ENCODE data around the gene KDM4B.
"Not testable (repeated sequence)": the region's sequence is repeated elsewhere in the genome, so short reads cannot be mapped to it uniquely, and the experiment has no call there.

Gene KDM4B

GRCh38 chr19:4941638-4942169, 27.2 kb upstream of the KDM4B start:
- H3K4me3 ChIP-seq (ENCODE audit: low read depth, low read length); H3K27me3 ChIP-seq (ENCODE audit: control insufficient read depth, insufficient read depth, low read length); H3K9me3 ChIP-seq (ENCODE audit: control insufficient read depth, insufficient read depth, low read length); H3K9ac ChIP-seq (ENCODE audit: low read depth, low read length); H3K4me1 ChIP-seq (ENCODE audit: control insufficient read depth, insufficient read depth, low read length): not testable (repeated sequence)
- peaks cover 26% of the 10 kb centered on the region for H3K36me3 ChIP-seq (ENCODE audit: control insufficient read depth, insufficient read depth, low read length)

GRCh38 chr19:4950650-4951049, 18.3 kb upstream of the KDM4B start:
- H3K27me3 ChIP-seq (ENCODE audit: control insufficient read depth, insufficient read depth, low read length); H3K9me3 ChIP-seq (ENCODE audit: control insufficient read depth, insufficient read depth, low read length); H3K9ac ChIP-seq (ENCODE audit: low read depth, low read length); H3K4me3 ChIP-seq (ENCODE audit: low read depth, low read length); H3K4me1 ChIP-seq (ENCODE audit: control insufficient read depth, insufficient read depth, low read length): not testable (repeated sequence)
- H3K36me3 ChIP-seq (ENCODE audit: control insufficient read depth, insufficient read depth, low read length), result peaks cover 47% of the 10 kb centered on the region

- no peaks in the 10 kb centered on the region for H3K27me3 ChIP-seq (ENCODE audit: control insufficient read depth, insufficient read depth, low read length)
- no peaks in the 10 kb centered on the region for H3K9me3 ChIP-seq (ENCODE audit: control insufficient read depth, insufficient read depth, low read length)
- no peaks in the 10 kb centered on the region for H3K4me1 ChIP-seq (ENCODE audit: control insufficient read depth, insufficient read depth, low read length)
- H3K9ac ChIP-seq (ENCODE audit: low read depth, low read length), result no peak overlapping the region
- no peak overlapping the region for H3K4me3 ChIP-seq (ENCODE audit: low read depth, low read length)
- peaks cover 45% of the 10 kb centered on the region for H3K36me3 ChIP-seq (ENCODE audit: control insufficient read depth, insufficient read depth, low read length)
Observed at GRCh38 chr19:4951656-4952055, 17.3 kb upstream of the KDM4B start.

- no peak overlapping the region for H3K4me3 ChIP-seq (ENCODE audit: low read depth, low read length)
- H3K36me3 ChIP-seq (ENCODE audit: control insufficient read depth, insufficient read depth, low read length), result peaks cover 44% of the 10 kb centered on the region
- no peak overlapping the region for H3K9ac ChIP-seq (ENCODE audit: low read depth, low read length)
- no peaks in the 10 kb centered on the region for H3K4me1 ChIP-seq (ENCODE audit: control insufficient read depth, insufficient read depth, low read length)
- H3K9me3 ChIP-seq (ENCODE audit: control insufficient read depth, insufficient read depth, low read length), result no peaks in the 10 kb centered on the region
- no peaks in the 10 kb centered on the region for H3K27me3 ChIP-seq (ENCODE audit: control insufficient read depth, insufficient read depth, low read length)
Observed at GRCh38 chr19:4952945-4953344, 16.0 kb upstream of the KDM4B start.

GRCh38 chr19:4954320-4955149, 14.4 kb upstream of the KDM4B start:
- not testable (repeated sequence) for H3K4me3 ChIP-seq (ENCODE audit: low read depth, low read length); H3K4me1 ChIP-seq (ENCODE audit: control insufficient read depth, insufficient read depth, low read length); H3K9me3 ChIP-seq (ENCODE audit: control insufficient read depth, insufficient read depth, low read length); H3K9ac ChIP-seq (ENCODE audit: low read depth, low read length); H3K27me3 ChIP-seq (ENCODE audit: control insufficient read depth, insufficient read depth, low read length)
- H3K36me3 ChIP-seq (ENCODE audit: control insufficient read depth, insufficient read depth, low read length), result peaks cover 41% of the 10 kb centered on the region

GRCh38 chr19:4955274-4955673, 13.6 kb upstream of the KDM4B start:
- Histone ChIP-seq H3K9ac (ENCODE audit: low read depth, low read length) (no peak overlapping the region), H3K4me3 (ENCODE audit: low read depth, low read length) (no peak overlapping the region), H3K27me3 (ENCODE audit: control insufficient read depth, insufficient read depth, low read length) (no peaks in the 10 kb centered on the region), H3K9me3 (ENCODE audit: control insufficient read depth, insufficient read depth, low read length) (no peaks in the 10 kb centered on the region), H3K4me1 (ENCODE audit: control insufficient read depth, insufficient read depth, low read length) (no peaks in the 10 kb centered on the region), H3K36me3 (ENCODE audit: control insufficient read depth, insufficient read depth, low read length) (peaks cover 41% of the 10 kb centered on the region)

GRCh38 chr19:4957981-4958380, 10.9 kb upstream of the KDM4B start:
- Histone ChIP-seq H3K36me3 (ENCODE audit: control insufficient read depth, insufficient read depth, low read length) (peaks cover 33% of the 10 kb centered on the region), H3K4me1 (ENCODE audit: control insufficient read depth, insufficient read depth, low read length) (no peaks in the 10 kb centered on the region), H3K9me3 (ENCODE audit: control insufficient read depth, insufficient read depth, low read length) (no peaks in the 10 kb centered on the region), H3K27me3 (ENCODE audit: control insufficient read depth, insufficient read depth, low read length) (no peaks in the 10 kb centered on the region), H3K4me3 (ENCODE audit: low read depth, low read length) (no peak overlapping the region), H3K9ac (ENCODE audit: low read depth, low read length) (no peak overlapping the region)

GRCh38 chr19:4962085-4962619, 6.8 kb upstream of the KDM4B start:
- Histone ChIP-seq H3K9me3 (ENCODE audit: control insufficient read depth, insufficient read depth, low read length) (no peaks in the 10 kb centered on the region), H3K4me1 (ENCODE audit: control insufficient read depth, insufficient read depth, low read length) (no peaks in the 10 kb centered on the region), H3K9ac (ENCODE audit: low read depth, low read length) (no peak overlapping the region), H3K36me3 (ENCODE audit: control insufficient read depth, insufficient read depth, low read length) (peaks cover 13% of the 10 kb centered on the region), H3K27me3 (ENCODE audit: control insufficient read depth, insufficient read depth, low read length) (no peaks in the 10 kb centered on the region), H3K4me3 (ENCODE audit: low read depth, low read length) (no peak overlapping the region)

GRCh38 chr19:4965061-4965460, 3.9 kb upstream of the KDM4B start:
- Histone ChIP-seq H3K4me3 (ENCODE audit: low read depth, low read length) (no peak overlapping the region), H3K4me1 (ENCODE audit: control insufficient read depth, insufficient read depth, low read length) (peaks cover 5% of the 10 kb centered on the region), H3K9me3 (ENCODE audit: control insufficient read depth, insufficient read depth, low read length) (no peaks in the 10 kb centered on the region), H3K27me3 (ENCODE audit: control insufficient read depth, insufficient read depth, low read length) (no peaks in the 10 kb centered on the region), H3K9ac (ENCODE audit: low read depth, low read length) (no peak overlapping the region), H3K36me3 (ENCODE audit: control insufficient read depth, insufficient read depth, low read length) (peaks cover 6% of the 10 kb centered on the region)

GRCh38 chr19:4966591-4966990, 2.3 kb upstream of the KDM4B start:
- Histone ChIP-seq H3K4me1 (ENCODE audit: control insufficient read depth, insufficient read depth, low read length) (peaks cover 14% of the 10 kb centered on the region), H3K27me3 (ENCODE audit: control insufficient read depth, insufficient read depth, low read length) (peaks cover 2% of the 10 kb centered on the region), H3K36me3 (ENCODE audit: control insufficient read depth, insufficient read depth, low read length) (peaks cover 6% of the 10 kb centered on the region), H3K9me3 (ENCODE audit: control insufficient read depth, insufficient read depth, low read length) (no peaks in the 10 kb centered on the region), H3K9ac (ENCODE audit: low read depth, low read length) (no peak overlapping the region), H3K4me3 (ENCODE audit: low read depth, low read length) (no peak overlapping the region)

- Histone ChIP-seq H3K9ac (ENCODE audit: low read depth, low read length) (peak overlapping the region; percentile 47), H3K4me1 (ENCODE audit: control insufficient read depth, insufficient read depth, low read length) (peaks cover 14% of the 10 kb centered on the region), H3K27me3 (ENCODE audit: control insufficient read depth, insufficient read depth, low read length) (peaks cover 2% of the 10 kb centered on the region), H3K9me3 (ENCODE audit: control insufficient read depth, insufficient read depth, low read length) (no peaks in the 10 kb centered on the region), H3K4me3 (ENCODE audit: low read depth, low read length) (peak overlapping the region; percentile 75), H3K36me3 (ENCODE audit: control insufficient read depth, insufficient read depth, low read length) (no peaks in the 10 kb centered on the region)
Observed at GRCh38 chr19:4967738-4968461, 1.0 kb upstream of the KDM4B start.
